ENCODE data around the gene OGFOD2. TPM values are rescaled to one million over a fixed set of nuclear protein-coding genes. Genes with fewer than 3 reads are reported as not detected.

OGFOD2 gene
- total and polyA plus RNA-seq, 2 donors, result 12.1 to 20.6 TPM

- no peak for DNase-seq (ENCODE audit: low read depth in 6 of 9, low spot score in 9 of 9)
- Histone ChIP-seq H3K27me3 (ENCODE audit: control insufficient read depth in 2 of 2, insufficient read depth in 1 of 2, low read length in 1 of 2) (no peaks in the 10 kb centered on the region), H3K9me3 (ENCODE audit: control insufficient read depth in 2 of 2, insufficient read depth in 1 of 2, low read length in 1 of 2) (no peaks in the 10 kb centered on the region), H3K27ac (ENCODE audit: low read depth in 1 of 2, low read length in 1 of 2) (no peak overlapping the region), H3K36me3 (ENCODE audit: control insufficient read depth in 2 of 2, insufficient read depth in 2 of 2, low read length in 1 of 2) (peaks cover 2 to 4% of the 10 kb centered on the region in 2 donors), H3K4me3 (ENCODE audit: low read length in 2 of 2) (no peak overlapping the region), H3K4me1 (ENCODE audit: control insufficient read depth in 2 of 2, insufficient read depth in 2 of 2, low read length in 2 of 2) (peaks cover 0 to 12% of the 10 kb centered on the region in 2 donors)
- 98% methylated on average over 35 of the region's 35 CpGs for WGBS
Measured at GRCh38 chr12:122959566-122960192, 15.4 kb upstream of the OGFOD2 start.

DNA sequence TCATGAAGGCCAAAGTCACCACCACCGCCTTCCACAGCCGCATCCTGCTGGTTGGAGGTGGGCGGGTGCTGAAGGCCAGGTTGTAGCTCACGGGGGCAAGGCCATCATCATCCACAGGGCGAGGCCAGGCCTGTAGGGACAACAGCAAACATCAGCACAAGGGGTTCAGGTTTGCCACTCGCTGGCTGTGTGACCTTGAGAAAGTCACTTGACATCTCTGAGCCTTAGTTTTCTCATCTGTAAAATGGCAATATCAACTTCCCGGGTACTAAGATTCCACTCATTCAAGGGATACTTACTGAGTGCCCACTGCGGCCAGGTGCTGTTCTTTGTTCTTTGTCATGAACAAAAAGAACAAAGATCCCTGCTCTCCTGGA, 14.9 kb upstream of the OGFOD2 start:
- H3K4me3 ChIP-seq (ENCODE audit: low read length in 2 of 2), result no peak overlapping the region
- no peak overlapping the region for H3K27ac ChIP-seq (ENCODE audit: low read depth in 1 of 2, low read length in 1 of 2)
- H3K4me1 ChIP-seq (ENCODE audit: control insufficient read depth in 2 of 2, insufficient read depth in 2 of 2, low read length in 2 of 2), result peaks cover 0 to 12% of the 10 kb centered on the region in 2 donors
- DNase-seq (ENCODE audit: low read depth in 6 of 9, low spot score in 9 of 9), result no peak
- no peaks in the 10 kb centered on the region for H3K27me3 ChIP-seq (ENCODE audit: control insufficient read depth in 2 of 2, insufficient read depth in 1 of 2, low read length in 1 of 2)
- no peaks in the 10 kb centered on the region for H3K9me3 ChIP-seq (ENCODE audit: control insufficient read depth in 2 of 2, insufficient read depth in 1 of 2, low read length in 1 of 2)
- WGBS, result 99% methylated on average over 8 of the region's 8 CpGs
- H3K36me3 ChIP-seq (ENCODE audit: control insufficient read depth in 2 of 2, insufficient read depth in 2 of 2, low read length in 1 of 2), result peaks cover 2 to 4% of the 10 kb centered on the region in 2 donors

DNA sequence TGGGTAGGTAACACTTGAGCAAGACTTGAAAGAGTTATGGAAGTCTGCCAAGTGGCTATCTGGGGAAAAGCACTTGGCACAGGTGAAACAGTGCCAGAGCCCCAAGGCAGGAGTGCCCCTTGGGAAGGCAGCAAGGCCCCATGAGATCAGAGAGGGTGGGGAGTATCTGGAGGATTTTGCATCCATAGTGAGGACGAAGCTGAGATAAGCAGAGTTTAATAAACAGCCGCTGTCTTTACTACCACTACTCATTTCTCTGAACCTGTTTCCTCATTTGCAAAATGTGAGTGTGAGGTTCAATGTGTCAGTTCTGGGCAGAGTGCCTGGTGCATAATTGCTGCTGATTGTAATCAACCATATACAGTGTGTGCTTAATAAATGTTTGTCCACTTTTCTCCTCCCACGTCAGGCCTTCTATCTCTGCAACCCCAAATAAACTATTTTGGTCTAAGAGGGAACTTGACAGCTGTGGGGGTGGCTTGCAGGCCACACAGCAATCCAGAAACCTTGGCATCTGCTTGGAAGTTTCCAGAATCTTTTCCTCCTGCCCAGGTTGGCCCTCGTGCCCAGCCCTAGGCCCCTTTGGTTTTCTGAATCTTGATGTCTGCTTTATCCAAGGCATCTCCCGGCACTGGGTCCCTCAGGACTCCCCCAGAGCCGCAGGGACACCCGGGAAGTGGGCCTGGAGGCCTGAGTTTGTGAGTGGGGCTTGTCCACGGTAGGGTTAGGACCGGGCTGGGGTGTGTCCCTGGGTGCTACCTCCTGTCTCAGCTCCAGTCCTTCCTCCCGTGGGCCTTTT, 13.3 kb upstream of the OGFOD2 start:
- H3K9me3 ChIP-seq (ENCODE audit: control insufficient read depth in 2 of 2, insufficient read depth in 1 of 2, low read length in 1 of 2), result no peaks in the 10 kb centered on the region
- 95% methylated on average over 10 of the region's 10 CpGs for WGBS
- no peak overlapping the region for H3K4me3 ChIP-seq (ENCODE audit: low read length in 2 of 2)
- H3K36me3 ChIP-seq (ENCODE audit: control insufficient read depth in 2 of 2, insufficient read depth in 2 of 2, low read length in 1 of 2), result peaks cover 0 to 2% of the 10 kb centered on the region in 2 donors
- peaks cover 8 to 26% of the 10 kb centered on the region in 2 donors for H3K4me1 ChIP-seq (ENCODE audit: control insufficient read depth in 2 of 2, insufficient read depth in 2 of 2, low read length in 2 of 2)
- DNase-seq (ENCODE audit: low read depth in 6 of 9, low spot score in 9 of 9), result no peak
- no peak overlapping the region for H3K27ac ChIP-seq (ENCODE audit: low read depth in 1 of 2, low read length in 1 of 2)
- H3K27me3 ChIP-seq (ENCODE audit: control insufficient read depth in 2 of 2, insufficient read depth in 1 of 2, low read length in 1 of 2), result no peaks in the 10 kb centered on the region

GRCh38 chr12:122963941-122964265, 11.1 kb upstream of the OGFOD2 start:
- WGBS, result 94% methylated on average over 8 of the region's 8 CpGs
- Histone ChIP-seq H3K27ac (ENCODE audit: low read depth in 1 of 2, low read length in 1 of 2) (no peak overlapping the region), H3K4me1 (ENCODE audit: control insufficient read depth in 2 of 2, insufficient read depth in 2 of 2, low read length in 2 of 2) (peaks cover 8 to 27% of the 10 kb centered on the region in 2 donors), H3K27me3 (ENCODE audit: control insufficient read depth in 2 of 2, insufficient read depth in 1 of 2, low read length in 1 of 2) (no peaks in the 10 kb centered on the region), H3K4me3 (ENCODE audit: low read length in 2 of 2) (no peak overlapping the region), H3K9me3 (ENCODE audit: control insufficient read depth in 2 of 2, insufficient read depth in 1 of 2, low read length in 1 of 2) (no peaks in the 10 kb centered on the region), H3K36me3 (ENCODE audit: control insufficient read depth in 2 of 2, insufficient read depth in 2 of 2, low read length in 1 of 2) (no peaks in the 10 kb centered on the region)
- no peak for DNase-seq (ENCODE audit: low read depth in 6 of 9, low spot score in 9 of 9)

DNA sequence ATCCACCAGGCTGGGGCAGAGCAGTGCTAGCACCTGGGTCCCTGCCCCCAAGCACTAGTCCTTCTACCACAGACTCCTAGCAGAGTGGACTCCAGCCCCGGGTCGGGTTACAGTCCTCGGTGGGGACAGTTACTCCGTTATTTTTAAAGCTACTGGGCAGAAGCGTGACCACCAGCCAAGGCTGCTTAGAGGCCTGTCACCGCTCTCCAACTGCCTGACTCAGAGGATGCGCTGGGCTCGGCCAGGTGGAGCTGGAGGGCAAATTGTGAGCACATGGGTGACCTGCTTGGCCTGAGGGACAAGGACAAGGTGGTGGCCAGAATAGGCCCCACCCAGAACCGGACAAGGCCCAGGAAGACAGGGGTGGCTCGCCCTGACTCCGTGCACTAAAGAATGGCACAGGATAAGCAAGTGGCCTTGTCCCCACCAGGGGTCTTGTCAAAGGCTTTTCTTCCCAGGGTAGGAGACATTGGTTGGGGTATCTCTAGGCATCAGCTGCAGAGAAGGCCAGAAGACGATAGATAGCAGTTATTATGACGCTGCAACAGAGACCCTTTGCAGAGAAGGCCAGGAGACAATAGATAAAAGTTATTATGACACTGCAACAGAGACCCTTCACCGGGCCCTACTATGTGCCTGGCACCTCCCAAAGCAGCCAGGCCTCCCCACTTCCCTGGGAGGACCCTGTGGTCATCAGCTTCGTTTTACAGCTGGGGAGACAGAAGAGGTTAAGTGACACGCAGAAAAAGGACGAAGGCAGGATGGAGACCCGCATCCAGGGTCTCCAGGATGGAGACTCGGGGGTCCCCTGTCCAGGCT, 10.4 kb upstream of the OGFOD2 start:
- Histone ChIP-seq H3K4me1 (ENCODE audit: control insufficient read depth in 2 of 2, insufficient read depth in 2 of 2, low read length in 2 of 2) (peaks cover 8 to 27% of the 10 kb centered on the region in 2 donors), H3K9me3 (ENCODE audit: control insufficient read depth in 2 of 2, insufficient read depth in 1 of 2, low read length in 1 of 2) (no peaks in the 10 kb centered on the region), H3K27ac (ENCODE audit: low read depth in 1 of 2, low read length in 1 of 2) (no peak overlapping the region), H3K4me3 (ENCODE audit: low read length in 2 of 2) (no peak overlapping the region), H3K36me3 (ENCODE audit: control insufficient read depth in 2 of 2, insufficient read depth in 2 of 2, low read length in 1 of 2) (no peaks in the 10 kb centered on the region), H3K27me3 (ENCODE audit: control insufficient read depth in 2 of 2, insufficient read depth in 1 of 2, low read length in 1 of 2) (no peaks in the 10 kb centered on the region)
- no peak for DNase-seq (ENCODE audit: low read depth in 6 of 9, low spot score in 9 of 9)
- WGBS, result 96% methylated on average over 19 of the region's 19 CpGs

GRCh38 chr12:122965321-122965751, 9.7 kb upstream of the OGFOD2 start:
- Histone ChIP-seq H3K9me3 (ENCODE audit: control insufficient read depth in 2 of 2, insufficient read depth in 1 of 2, low read length in 1 of 2) (no peaks in the 10 kb centered on the region), H3K27ac (ENCODE audit: low read depth in 1 of 2, low read length in 1 of 2) (no peak overlapping the region), H3K36me3 (ENCODE audit: control insufficient read depth in 2 of 2, insufficient read depth in 2 of 2, low read length in 1 of 2) (no peaks in the 10 kb centered on the region), H3K27me3 (ENCODE audit: control insufficient read depth in 2 of 2, insufficient read depth in 1 of 2, low read length in 1 of 2) (no peaks in the 10 kb centered on the region), H3K4me1 (ENCODE audit: control insufficient read depth in 2 of 2, insufficient read depth in 2 of 2, low read length in 2 of 2) (peaks cover 8 to 27% of the 10 kb centered on the region in 2 donors), H3K4me3 (ENCODE audit: low read length in 2 of 2) (peak overlapping the region in 1 of 2 donors; percentile 46)
- DNase-seq (ENCODE audit: low read depth in 6 of 9, low spot score in 9 of 9), result no peak
- 86% methylated on average over 12 of the region's 12 CpGs for WGBS

DNA sequence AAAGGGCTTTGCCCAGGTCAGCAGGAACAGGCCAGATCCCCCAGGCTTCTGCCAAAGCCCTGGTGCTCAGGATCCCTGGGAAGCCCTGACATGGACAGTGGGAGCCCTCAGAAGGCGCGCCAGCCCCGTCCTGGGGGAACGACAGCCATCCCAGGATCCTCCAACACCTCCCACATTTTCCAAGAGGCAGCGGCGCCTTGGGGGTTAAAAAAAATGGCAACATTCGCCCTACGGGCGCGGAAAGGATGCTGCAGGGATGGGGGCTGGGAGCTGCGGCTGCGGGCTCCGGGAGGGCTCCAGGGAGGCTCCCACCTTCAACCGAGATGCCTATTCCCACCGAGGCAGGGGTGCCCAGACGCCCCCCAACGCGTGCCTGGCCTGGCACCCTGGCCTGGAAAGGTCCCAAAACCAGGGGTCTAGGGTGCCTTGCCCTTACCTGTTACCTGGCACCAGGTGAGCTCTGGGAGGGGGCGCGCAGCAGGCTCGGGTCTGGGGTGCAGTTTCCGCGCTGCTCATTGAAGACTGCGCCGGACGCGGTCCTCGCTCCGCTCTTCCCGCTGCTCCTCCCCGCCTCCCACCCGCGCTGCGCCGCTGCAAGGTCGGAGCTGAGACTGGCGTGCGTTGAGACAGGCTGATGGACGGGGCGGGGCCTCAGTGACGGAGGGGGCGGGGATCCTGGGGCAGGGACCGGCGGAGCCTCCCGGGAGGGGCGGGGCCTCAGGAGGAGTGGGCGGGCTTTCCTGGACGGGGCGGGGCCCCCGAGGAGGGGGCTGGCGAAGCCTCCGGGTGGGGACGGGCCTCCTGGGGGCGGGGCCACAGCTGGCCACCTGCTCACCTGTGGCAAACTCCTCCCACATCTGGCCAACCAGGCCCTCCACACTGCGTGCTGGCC, 8.9 kb upstream of the OGFOD2 start, which contains the start of gene ABCB9:
ABCB9 (minus strand) TSS at position 613 of the 892 bp plus-strand sequence. CDS start 6,228 bp downstream, outside the sequence.
- Histone ChIP-seq H3K4me1 (ENCODE audit: control insufficient read depth in 2 of 2, insufficient read depth in 2 of 2, low read length in 2 of 2) (peaks cover 8 to 27% of the 10 kb centered on the region in 2 donors), H3K27me3 (ENCODE audit: control insufficient read depth in 2 of 2, insufficient read depth in 1 of 2, low read length in 1 of 2) (no peaks in the 10 kb centered on the region)
- 7% methylated on average over 55 of the region's 55 CpGs for WGBS

GRCh38 chr12:122966743-122967550, 8.1 kb upstream of the OGFOD2 start:
- DNase-seq (ENCODE audit: low read depth in 6 of 9, low spot score in 9 of 9), result no peak
- no peaks in the 10 kb centered on the region for H3K27me3 ChIP-seq (ENCODE audit: control insufficient read depth in 2 of 2, insufficient read depth in 1 of 2, low read length in 1 of 2)
- peak overlapping the region in 1 of 2 donors; percentile 46 for H3K27ac ChIP-seq (ENCODE audit: low read depth in 1 of 2, low read length in 1 of 2)
- no peaks in the 10 kb centered on the region for H3K9me3 ChIP-seq (ENCODE audit: control insufficient read depth in 2 of 2, insufficient read depth in 1 of 2, low read length in 1 of 2)
- no peaks in the 10 kb centered on the region for H3K36me3 ChIP-seq (ENCODE audit: control insufficient read depth in 2 of 2, insufficient read depth in 2 of 2, low read length in 1 of 2)
- peaks cover 8 to 27% of the 10 kb centered on the region in 2 donors for H3K4me1 ChIP-seq (ENCODE audit: control insufficient read depth in 2 of 2, insufficient read depth in 2 of 2, low read length in 2 of 2)
- H3K4me3 ChIP-seq (ENCODE audit: low read length in 2 of 2), result no peak overlapping the region
- 80% methylated on average over 15 of the region's 15 CpGs for WGBS

More for the DNA sequence above, 8.9 kb upstream of the OGFOD2 start, which contains the start of gene ABCB9:
- peak within 1 kb of the TSS in 1 of 2 donors; percentile 46 for H3K27ac ChIP-seq (ENCODE audit: low read depth in 1 of 2, low read length in 1 of 2)
- no peaks in the 10 kb centered on the region for H3K9me3 ChIP-seq (ENCODE audit: control insufficient read depth in 2 of 2, insufficient read depth in 1 of 2, low read length in 1 of 2)
- H3K36me3 ChIP-seq (ENCODE audit: control insufficient read depth in 2 of 2, insufficient read depth in 2 of 2, low read length in 1 of 2), result no peaks in the 10 kb centered on the region
- peak in 7 of 9 donors; percentile 65 to 86 (median 80) for DNase-seq (ENCODE audit: low read depth in 6 of 9, low spot score in 9 of 9)
- H3K4me3 ChIP-seq (ENCODE audit: low read length in 2 of 2), result peak within 1 kb of the TSS; percentile 42 to 46

Data from thymus (tissue), 11 donors.